Mesendoderm (in vitro differentiated cells): ENCODE measurements around the gene USPL1.

Experiments used
- DNase-seq: peaks from one replicate; pipeline ENCODE4 v3.0.0; 2013
- H2AK5ac ChIP-seq: 2 replicates; pipeline ENCODE4 v1.6.1; 2013; ENCODE audit warnings: low read length, inconsistent platforms
- H2BK120ac ChIP-seq: 2 replicates; pipeline ENCODE4 v1.6.1; 2013; ENCODE audit warnings: low read depth, mild to moderate bottlenecking, low read length, moderate library complexity, mixed read lengths
- H2BK15ac ChIP-seq: replicated peaks from 2 replicates; pipeline ENCODE4 v1.6.1; 2013; ENCODE audit warnings: low read depth, mild to moderate bottlenecking, moderate library complexity
- H2BK5ac ChIP-seq: 2 replicates; pipeline ENCODE4 v1.6.1; 2013; ENCODE audit warnings: low read length, inconsistent platforms
- H3K18ac ChIP-seq: 2 replicates; pipeline ENCODE4 v1.6.1; 2013; ENCODE audit warnings: mild to moderate bottlenecking, low read length, mixed read lengths
- H3K23ac ChIP-seq: one replicate; pipeline ENCODE4 v1.6.1; 2013; ENCODE audit warnings: low read length
- H3K27ac ChIP-seq: 2 replicates; pipeline ENCODE4 v1.5.1; 2013; ENCODE audit warnings: low read depth, mild to moderate bottlenecking, inconsistent platforms, low read length, moderate library complexity
- H3K27me3 ChIP-seq: 2 replicates; pipeline ENCODE4 v1.6.1; 2013; ENCODE audit warnings: low read length, control low read depth, mild to moderate bottlenecking, inconsistent platforms; ENCODE audit not compliant: insufficient read depth, poor library complexity
- H3K36me3 ChIP-seq: 2 replicates; pipeline ENCODE4 v1.6.1; 2013; ENCODE audit warnings: low read length, inconsistent platforms; ENCODE audit not compliant: control insufficient read depth, insufficient read depth
- H3K4ac ChIP-seq: one replicate; pipeline ENCODE4 v1.6.1; 2013; ENCODE audit warnings: low read depth, mild to moderate bottlenecking, low read length, moderate library complexity
- H3K4me1 ChIP-seq: 2 replicates; pipeline ENCODE4 v1.6.1; 2013; ENCODE audit warnings: low read depth, low read length, inconsistent platforms; ENCODE audit not compliant: control insufficient read depth
- H3K4me2 ChIP-seq: 2 replicates; pipeline ENCODE4 v1.6.1; 2013; ENCODE audit warnings: low read length
- H3K4me3 ChIP-seq: 2 replicates; pipeline ENCODE4 v1.5.1; 2013; ENCODE audit warnings: mild to moderate bottlenecking, low read length
- H3K56ac ChIP-seq: one replicate; pipeline ENCODE4 v1.6.1; 2013; ENCODE audit warnings: low read length
- H3K79me1 ChIP-seq: 2 replicates; pipeline ENCODE4 v1.6.1; 2013; ENCODE audit warnings: low read length, inconsistent platforms
- H3K79me2 ChIP-seq: 2 replicates; pipeline ENCODE4 v1.6.1; 2013; ENCODE audit warnings: mild to moderate bottlenecking, low read length; ENCODE audit not compliant: control insufficient read depth, insufficient read depth
- H3K9ac ChIP-seq: 2 replicates; pipeline ENCODE4 v1.6.1; 2013; ENCODE audit warnings: low read length, inconsistent platforms
- H4K5ac ChIP-seq: one replicate; pipeline ENCODE4 v1.6.1; 2013; ENCODE audit warnings: low read length
- H4K8ac ChIP-seq: one replicate; pipeline ENCODE4 v1.6.1; 2013; ENCODE audit warnings: low read depth, mild to moderate bottlenecking, control low read depth, low read length, moderate library complexity
- WGBS: extraction: QIAGEN DNeasy Blood & Tissue Kit; methylation state at CpG from one replicate; pipeline ENCODE4 v1.1.7; 2013; ENCODE audit warnings: low lambda C conversion rate, missing lambda C conversion rate; ENCODE audit not compliant: insufficient coverage; ENCODE audit errors: extremely low coverage; 5-methylcytosine and 5-hydroxymethylcytosine counted together

USPL1 gene

GRCh38 chr13:30577401-30577852, 40.3 kb upstream of the USPL1 start:
- H3K4me3 ChIP-seq = no peak overlapping the region
- H4K8ac ChIP-seq = no peak overlapping the region
- DNase-seq = peak; percentile 36
- no CpG with 5 or more reads among the region's 6 CpGs for WGBS
- H3K4me1 ChIP-seq = no peaks in the 10 kb centered on the region
- no peak overlapping the region for H2AK5ac ChIP-seq
- H3K27ac ChIP-seq = no peak overlapping the region
- no peak overlapping the region for H3K18ac ChIP-seq
- H3K23ac ChIP-seq = no peak overlapping the region
- no peak overlapping the region for H4K5ac ChIP-seq
- H3K27me3 ChIP-seq = no peaks in the 10 kb centered on the region
- H2BK15ac ChIP-seq = no peak overlapping the region
- no peak overlapping the region for H2BK5ac ChIP-seq
- no peaks in the 10 kb centered on the region for H3K79me2 ChIP-seq
- H3K56ac ChIP-seq = no peak overlapping the region
- H3K4ac ChIP-seq = no peak overlapping the region
- no peak overlapping the region for H2BK120ac ChIP-seq
- H3K79me1 ChIP-seq = no peaks in the 10 kb centered on the region
- no peak overlapping the region for H3K9ac ChIP-seq
- H3K4me2 ChIP-seq = no peak overlapping the region
- H3K36me3 ChIP-seq = no peaks in the 10 kb centered on the region

GRCh38 chr13:30580852-30581502, 36.7 kb upstream of the USPL1 start:
- Histone ChIP-seq H3K4me1 (no peaks in the 10 kb centered on the region), H3K27ac (no peak overlapping the region), H3K36me3 (no peaks in the 10 kb centered on the region), H4K8ac (no peak overlapping the region), H2BK5ac (no peak overlapping the region), H3K4me3 (no peak overlapping the region), H2AK5ac (no peak overlapping the region), H3K9ac (no peak overlapping the region), H2BK120ac (no peak overlapping the region), H4K5ac (no peak overlapping the region), H3K18ac (no peak overlapping the region), H3K23ac (no peak overlapping the region), H3K27me3 (no peaks in the 10 kb centered on the region), H3K4me2 (no peak overlapping the region), H3K79me2 (no peaks in the 10 kb centered on the region), H3K4ac (no peak overlapping the region), H2BK15ac (no peak overlapping the region), H3K56ac (no peak overlapping the region), H3K79me1 (no peaks in the 10 kb centered on the region)
- peak; percentile 22 for DNase-seq
- WGBS = no CpG with 5 or more reads among the region's 3 CpGs

DNA sequence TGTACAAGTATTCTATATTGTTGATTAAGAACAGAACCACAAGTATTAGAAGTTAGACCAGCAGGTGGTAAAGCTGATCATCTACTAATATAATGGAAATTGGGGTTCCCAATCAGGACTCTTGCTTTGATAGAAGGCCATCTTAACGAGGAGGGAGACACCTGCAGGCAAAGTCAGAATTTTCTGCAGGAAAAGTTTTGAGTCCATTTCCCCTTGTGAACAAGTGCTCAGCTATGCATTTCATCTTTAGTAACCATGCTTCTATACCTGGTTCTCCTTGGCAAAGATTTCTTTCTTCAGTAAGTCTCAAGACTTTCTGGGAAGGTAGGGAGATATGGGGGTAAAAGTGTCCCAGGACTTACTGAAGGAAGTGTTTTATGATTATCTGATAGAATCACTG, 36.1 kb upstream of the USPL1 start:
- Histone ChIP-seq H3K23ac (no peak overlapping the region), H4K8ac (no peak overlapping the region), H3K27ac (no peak overlapping the region), H3K18ac (no peak overlapping the region), H2BK15ac (no peak overlapping the region), H3K56ac (no peak overlapping the region), H3K27me3 (no peaks in the 10 kb centered on the region), H3K4me3 (no peak overlapping the region), H2BK120ac (no peak overlapping the region), H3K79me1 (no peaks in the 10 kb centered on the region), H3K4me1 (no peaks in the 10 kb centered on the region), H3K9ac (no peak overlapping the region), H3K4ac (no peak overlapping the region), H2BK5ac (no peak overlapping the region), H3K4me2 (no peak overlapping the region), H3K36me3 (no peaks in the 10 kb centered on the region), H4K5ac (no peak overlapping the region), H2AK5ac (no peak overlapping the region), H3K79me2 (no peaks in the 10 kb centered on the region)
- DNase-seq = peak; percentile 42
- WGBS = no CpG with 5 or more reads among the region's 1 CpG

- Histone ChIP-seq H3K4me3 (no peak overlapping the region), H3K9ac (no peak overlapping the region), H3K27me3 (no peaks in the 10 kb centered on the region), H2BK5ac (no peak overlapping the region), H2AK5ac (no peak overlapping the region), H3K56ac (no peak overlapping the region), H4K5ac (no peak overlapping the region), H3K4me1 (no peaks in the 10 kb centered on the region), H3K4ac (no peak overlapping the region), H2BK120ac (no peak overlapping the region), H3K79me2 (no peaks in the 10 kb centered on the region), H4K8ac (no peak overlapping the region), H3K79me1 (no peaks in the 10 kb centered on the region), H2BK15ac (no peak overlapping the region), H3K36me3 (no peaks in the 10 kb centered on the region), H3K4me2 (no peak overlapping the region), H3K27ac (no peak overlapping the region), H3K23ac (no peak overlapping the region), H3K18ac (no peak overlapping the region)
- WGBS = no CpG with 5 or more reads among the region's 1 CpG
- DNase-seq = no peak
Measured at GRCh38 chr13:30584051-30584731, 33.5 kb upstream of the USPL1 start.

- H3K4me3 ChIP-seq = no peak overlapping the region
- H2BK5ac ChIP-seq = no peak overlapping the region
- H3K56ac ChIP-seq = no peak overlapping the region
- WGBS = no CpG with 5 or more reads among the region's 3 CpGs
- no peak overlapping the region for H3K4me2 ChIP-seq
- no peak overlapping the region for H2BK120ac ChIP-seq
- H3K36me3 ChIP-seq = no peaks in the 10 kb centered on the region
- H3K27me3 ChIP-seq = no peaks in the 10 kb centered on the region
- no peak overlapping the region for H3K27ac ChIP-seq
- H3K23ac ChIP-seq = no peak overlapping the region
- H3K18ac ChIP-seq = no peak overlapping the region
- H3K4ac ChIP-seq = no peak overlapping the region
- DNase-seq = no peak
- no peak overlapping the region for H2AK5ac ChIP-seq
- H3K9ac ChIP-seq = no peak overlapping the region
- H4K5ac ChIP-seq = no peak overlapping the region
- H3K79me1 ChIP-seq = no peaks in the 10 kb centered on the region
- no peak overlapping the region for H2BK15ac ChIP-seq
- no peaks in the 10 kb centered on the region for H3K4me1 ChIP-seq
- H4K8ac ChIP-seq = no peak overlapping the region
- H3K79me2 ChIP-seq = no peaks in the 10 kb centered on the region
Measured at GRCh38 chr13:30585748-30586262, 31.9 kb upstream of the USPL1 start.
